Limb (tissue), 2 donors: ENCODE measurements around the gene KLF7.

ENCODE experiments used
- DNase-seq, 2 donors: peaks; one replicate each; pipeline ENCODE4 v3.0.0-alpha.2; 2016; ENCODE audit errors: extremely low spot score in 2 of 2

KLF7 gene

DNA sequence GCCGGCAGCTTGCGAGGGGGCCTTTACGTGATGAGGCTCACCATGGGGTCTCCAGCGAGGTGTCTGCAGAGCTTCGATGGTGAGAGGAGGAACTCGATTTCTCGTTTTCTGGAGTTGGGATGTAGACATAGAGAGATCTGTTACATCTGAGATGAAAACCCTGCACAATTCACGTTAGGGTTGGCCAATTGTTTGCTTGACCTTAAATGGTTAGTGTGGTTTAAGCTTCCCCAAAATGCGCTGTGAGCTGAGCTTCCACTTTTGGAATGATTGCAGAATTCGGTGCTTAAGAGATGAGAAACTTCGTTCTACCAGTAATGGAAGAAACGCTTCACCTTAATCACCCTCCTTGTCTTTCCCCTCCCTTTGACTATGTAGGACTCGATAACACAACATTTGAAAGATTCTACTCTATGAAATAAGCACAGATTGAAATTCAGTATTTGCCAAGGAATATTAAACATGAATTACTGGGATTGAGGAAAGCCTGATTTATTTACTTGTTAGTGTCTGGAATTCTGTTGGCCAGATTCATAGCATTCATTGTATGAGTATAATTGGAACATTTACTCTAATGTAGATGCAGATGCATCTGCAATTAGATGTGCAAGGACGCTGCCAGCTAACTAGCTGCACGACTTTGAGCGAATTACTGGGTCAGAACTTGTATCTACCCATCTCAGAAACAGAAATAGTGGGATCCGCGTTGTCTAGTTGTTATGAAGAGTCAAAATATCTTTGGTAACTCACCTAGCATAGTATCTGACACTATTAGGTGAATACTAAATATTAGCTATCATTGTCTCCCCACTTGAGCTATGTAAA is 1.6 kb upstream of the KLF7 start:
- DNase-seq, result no peak

DNA sequence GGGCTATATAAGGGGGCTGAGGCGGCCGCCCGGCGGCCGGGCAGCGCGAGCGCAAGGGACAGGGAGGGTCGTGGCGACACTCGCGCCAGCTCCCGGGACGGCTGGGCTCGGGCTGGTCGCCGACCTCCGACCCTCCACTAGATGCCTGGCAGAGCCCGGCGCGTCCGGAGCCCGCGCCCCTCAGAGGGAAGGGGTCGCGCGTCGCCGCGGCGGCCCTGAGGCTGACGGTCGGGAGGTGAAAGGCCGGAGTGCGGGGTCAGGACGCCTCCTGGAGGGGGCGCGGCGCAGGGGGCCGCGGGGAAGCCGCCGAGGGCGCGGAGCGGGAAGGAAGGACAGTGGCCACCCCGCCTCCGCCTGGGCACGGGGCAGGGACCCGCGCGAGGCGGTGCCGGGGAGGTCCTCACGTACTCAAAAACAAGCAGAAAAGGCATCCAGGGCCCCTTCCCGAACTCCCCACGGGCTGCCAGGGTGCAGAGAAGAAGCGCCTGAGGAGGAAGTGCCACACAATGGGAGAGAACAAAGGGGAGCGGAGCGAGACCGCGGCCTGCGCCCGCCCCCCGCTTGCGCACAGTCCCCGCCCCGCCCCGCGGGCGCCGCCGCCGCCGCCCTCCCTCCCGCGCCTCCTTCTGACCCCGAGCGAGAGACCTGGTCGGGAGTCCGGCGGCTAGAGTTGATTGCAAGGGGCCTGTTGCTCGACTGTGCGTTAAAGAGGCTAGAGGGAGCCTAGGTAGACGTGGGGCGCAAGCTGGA is 776 bp upstream of the KLF7 start:
- DNase-seq, result peak; percentile 86 to 89

DNA sequence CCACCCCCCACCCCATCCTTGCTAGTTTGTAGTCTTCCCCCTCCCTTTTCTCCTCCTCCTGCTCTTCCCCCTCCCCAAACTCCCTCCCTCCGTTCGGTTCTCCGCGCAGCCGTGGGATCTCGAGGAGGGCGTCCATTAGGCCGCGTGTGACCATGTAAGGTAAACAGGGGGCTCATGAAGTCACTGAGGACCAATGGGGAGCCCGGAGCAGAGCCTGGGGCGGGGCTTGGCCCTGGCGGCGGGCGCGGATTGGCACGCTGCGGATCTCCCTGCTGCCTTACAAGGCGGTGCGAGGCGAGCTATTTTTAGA is 246 bp upstream of the KLF7 start:
- peak; percentile 99 for DNase-seq

DNA sequence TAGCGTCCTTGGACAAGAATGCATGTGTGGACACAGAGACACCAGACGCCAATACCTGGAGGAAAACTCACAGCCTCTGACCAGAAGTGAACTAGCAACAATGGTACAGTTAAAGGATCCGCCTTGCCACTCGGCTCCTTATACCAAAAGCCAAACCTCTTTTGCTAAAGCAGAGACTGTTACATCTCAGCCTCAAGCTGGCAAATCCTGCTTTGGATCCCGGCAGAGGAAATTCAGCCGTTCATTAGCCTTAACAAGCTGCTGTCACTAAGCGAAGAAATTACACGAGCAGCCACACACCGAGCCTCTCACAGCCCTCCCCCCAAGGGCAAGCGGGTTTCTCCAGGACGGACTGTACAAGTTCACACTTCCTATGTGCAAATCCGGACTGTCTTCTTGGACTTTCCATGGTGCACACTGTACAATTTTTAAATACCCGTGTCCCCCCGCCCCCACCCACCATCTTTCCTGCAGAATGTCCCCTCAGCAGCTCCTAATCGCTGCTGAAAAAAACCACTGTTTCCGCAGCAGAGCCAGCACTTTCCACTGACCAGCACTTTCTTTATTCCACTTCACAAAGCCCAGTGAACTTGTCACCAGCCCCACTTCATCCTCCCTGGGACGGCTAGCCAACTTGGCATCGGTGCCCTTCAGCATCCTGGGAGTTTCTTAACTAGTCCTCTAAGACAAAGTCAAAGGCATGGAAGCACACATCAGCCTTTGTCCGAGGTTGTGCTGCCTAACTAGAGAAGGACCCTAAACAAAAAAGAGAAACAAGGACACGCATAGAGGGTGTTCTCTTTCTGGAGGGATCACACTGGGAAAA is 1.5 kb downstream of the KLF7 start:
- peak in 1 of 2 donors; percentile 71 for DNase-seq

DNA sequence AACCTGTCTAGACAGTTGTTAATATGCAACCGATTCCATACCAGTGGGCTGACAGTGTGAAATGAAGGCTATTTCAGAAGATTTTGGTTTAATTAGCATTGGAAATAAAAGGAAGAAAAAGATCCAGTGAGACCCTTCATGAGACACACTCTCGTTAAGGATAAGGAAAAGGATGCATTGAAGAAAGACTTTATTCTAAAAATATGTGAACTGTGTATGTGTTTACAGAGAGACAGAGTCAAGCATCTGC is 2.1 kb downstream of the KLF7 start:
- no peak for DNase-seq

DNA sequence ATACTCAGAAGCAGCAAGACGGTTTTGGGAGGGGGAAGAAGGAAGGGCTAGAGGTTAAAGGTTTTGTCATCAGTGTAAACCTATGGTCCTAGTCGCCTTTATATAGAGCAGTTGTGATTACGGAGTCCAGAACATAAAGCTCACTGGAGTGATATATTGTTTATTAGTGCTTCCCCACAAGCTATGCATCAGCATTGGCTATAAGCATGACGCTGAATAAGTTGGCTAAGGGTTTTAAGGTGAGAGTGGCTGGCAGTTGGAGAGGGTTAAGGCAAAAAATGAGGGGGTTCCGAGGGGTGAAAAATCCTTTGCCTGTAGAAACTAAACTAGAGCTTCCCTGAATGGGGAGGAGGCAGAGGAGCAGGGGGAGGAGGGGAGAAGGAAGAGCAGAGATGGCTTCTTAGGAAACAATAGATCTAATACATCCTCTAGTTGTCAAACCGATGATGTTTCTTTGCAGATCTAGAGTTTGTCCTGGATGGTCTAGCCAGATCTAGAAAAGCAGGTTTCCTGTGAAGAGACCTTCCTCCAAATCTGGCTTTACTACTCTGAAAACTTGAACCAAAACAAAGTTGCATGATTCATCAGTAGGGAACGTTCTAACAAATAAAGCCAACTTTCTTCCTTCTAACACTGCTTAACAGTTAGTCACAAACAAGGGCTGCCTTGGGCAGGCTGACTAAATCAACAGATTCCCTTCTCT is 2.5 kb downstream of the KLF7 start:
- DNase-seq, result no peak

DNA sequence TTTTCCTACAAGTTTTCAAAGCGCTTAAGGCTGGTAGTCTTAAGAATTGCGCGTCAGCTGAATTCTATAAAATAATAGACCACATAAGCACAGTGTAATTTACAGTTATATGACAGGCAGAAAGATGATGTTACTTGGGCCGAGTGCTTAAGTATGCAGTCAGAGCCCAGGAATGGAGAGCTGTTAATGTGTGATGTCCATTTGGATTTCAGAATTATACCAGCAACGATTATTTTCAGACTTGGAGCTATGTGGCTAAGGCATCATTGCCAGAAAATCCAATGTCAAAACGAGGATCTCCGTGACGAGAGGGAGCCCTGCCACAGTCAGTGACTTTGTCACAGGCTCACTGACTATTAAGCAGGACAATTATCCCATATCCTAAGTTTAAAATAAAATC is 3.4 kb downstream of the KLF7 start:
- no peak for DNase-seq

DNA sequence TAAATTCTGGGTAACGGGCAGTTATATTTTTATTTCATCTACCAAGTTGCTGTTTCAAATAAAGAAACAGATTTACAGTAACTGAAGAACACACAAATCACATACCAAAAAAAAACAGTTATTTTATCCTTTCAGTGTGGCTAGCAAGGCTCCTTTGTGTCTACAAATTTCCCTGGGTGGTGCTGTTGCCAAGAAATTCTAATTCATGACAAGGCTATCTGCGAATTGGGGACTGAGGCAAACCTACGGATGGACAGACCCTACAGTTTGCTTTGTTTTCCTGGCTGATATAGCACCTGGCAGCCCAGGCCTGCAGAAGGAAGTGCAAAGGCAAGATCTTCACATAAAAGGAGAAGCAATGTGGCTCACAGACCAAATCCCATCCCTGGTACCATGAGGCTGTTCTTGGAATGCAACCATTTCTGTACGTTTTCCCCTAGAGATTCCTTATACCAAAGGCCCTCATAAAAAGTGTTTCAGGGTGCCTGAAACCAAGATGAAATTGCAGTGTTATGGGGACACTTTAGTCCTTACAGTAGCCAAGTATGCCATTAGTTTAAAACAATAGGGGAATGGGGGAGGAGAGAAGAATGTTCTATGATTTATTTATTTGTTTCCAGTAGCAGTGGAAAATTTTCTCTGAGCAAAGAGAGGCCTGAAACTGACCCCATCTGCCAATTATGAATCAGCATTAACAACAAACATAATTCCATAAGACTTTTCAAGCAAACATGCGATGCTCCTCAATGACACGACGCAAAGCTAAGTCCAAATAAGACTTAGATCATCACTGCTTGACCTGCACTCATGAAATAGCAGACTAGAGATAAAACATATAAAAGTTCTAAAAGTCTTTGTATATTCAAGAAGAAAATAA is 4.3 kb downstream of the KLF7 start:
- DNase-seq, result no peak

DNA sequence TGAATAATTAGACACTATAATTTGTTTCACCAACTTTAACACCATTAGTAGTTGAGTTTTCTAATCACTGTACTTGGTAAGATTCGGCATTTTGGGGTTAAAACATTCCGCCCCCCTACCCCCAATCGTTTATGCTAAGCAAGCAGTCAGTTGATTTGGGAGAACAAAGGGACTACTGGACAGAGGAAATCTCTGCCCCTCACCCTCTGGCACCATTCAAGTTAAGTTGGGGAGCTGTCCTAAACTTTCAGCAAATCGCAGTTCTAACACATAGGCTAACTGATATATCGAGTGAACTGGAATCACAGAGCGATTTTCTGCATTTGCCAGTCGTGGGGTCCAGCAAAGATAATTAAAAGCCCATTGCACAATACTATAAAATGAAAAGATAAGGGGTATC is 5.6 kb downstream of the KLF7 start:
- no peak for DNase-seq

DNA sequence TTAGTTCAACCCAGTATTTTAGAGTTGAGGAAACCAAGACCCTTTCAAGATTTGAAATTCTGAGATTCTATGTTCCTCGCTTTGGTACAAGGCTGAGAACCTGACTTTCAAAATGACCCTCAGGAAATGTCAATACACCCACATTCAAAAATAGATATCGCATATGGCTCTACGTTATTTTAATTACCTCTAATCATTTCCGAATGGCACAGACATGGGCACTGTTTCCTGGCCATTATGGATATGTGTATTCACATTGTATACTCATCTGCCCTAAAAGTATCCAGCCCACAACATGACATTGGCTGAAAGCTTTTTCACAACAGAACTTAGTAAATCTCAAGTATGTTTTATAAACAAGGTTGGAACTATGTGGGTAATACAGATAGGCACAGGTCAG is 6.7 kb downstream of the KLF7 start:
- DNase-seq, result no peak

DNA sequence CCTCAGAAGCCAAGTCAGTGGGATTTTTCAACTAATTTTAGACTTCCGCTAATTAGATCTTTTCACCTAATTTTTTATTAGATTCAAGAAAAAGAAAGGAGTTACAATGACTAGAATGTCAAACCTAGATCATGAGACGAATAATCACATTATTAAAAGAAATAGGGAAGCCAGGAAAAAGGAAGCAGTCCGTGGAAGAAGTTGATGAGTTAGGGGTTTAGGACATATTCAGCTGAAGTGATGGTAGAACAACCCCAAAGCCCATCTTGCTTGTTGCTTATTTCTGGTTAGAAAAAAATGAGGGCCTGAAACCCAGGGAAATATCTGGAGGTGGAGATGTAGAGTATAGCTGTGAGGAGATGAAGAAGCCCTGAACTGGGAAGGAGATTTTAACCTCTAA is 8.0 kb downstream of the KLF7 start:
- DNase-seq, result no peak

DNA sequence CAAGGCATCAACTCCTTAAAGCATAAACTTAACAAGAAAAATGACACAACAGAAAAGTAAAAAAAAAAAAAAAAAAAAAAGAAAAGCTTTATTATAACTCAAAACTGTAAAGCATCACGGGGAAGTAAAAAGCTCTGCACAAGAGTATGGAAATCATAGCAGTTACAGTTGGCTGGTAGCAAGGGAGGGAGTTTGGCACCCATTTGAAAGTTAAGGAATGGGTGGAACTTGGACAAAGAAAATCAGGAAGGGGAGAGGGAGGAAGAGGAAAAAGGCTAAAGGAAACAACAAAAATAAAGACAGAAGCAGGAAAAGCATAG is 8.6 kb downstream of the KLF7 start:
- DNase-seq, result no peak

DNA sequence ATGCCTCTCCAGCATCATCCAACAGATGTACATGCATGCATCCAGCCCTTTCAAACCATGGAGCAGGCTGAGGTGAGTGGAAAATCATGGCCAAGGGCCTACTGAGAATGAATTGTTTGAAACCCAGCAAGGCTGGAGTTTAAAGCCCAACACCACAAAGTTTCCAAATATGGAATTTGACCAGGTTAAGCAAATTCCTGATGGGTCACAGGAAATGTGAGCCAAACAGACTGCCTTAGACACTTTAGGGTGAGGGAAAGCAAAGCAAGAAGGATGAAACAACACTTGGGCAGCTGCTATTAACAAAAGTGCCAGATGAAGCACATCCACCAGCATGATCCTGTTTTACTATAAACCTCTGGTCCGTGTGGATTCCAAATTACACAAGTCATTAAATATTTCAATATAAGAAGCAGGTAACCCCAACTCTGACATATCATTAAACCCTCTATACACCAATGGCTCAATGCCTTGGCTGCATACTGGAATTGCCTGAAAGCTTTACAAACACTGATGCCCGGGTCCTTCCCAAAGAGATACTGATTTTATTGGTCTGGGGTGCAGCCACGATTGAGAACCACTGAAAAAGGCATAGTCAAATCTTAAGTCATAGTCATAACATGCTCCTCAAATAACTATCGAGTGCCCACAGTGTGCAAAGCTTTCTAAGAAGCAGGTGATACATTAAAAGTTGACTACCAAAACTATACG is 9.1 kb downstream of the KLF7 start:
- DNase-seq, result no peak

DNA sequence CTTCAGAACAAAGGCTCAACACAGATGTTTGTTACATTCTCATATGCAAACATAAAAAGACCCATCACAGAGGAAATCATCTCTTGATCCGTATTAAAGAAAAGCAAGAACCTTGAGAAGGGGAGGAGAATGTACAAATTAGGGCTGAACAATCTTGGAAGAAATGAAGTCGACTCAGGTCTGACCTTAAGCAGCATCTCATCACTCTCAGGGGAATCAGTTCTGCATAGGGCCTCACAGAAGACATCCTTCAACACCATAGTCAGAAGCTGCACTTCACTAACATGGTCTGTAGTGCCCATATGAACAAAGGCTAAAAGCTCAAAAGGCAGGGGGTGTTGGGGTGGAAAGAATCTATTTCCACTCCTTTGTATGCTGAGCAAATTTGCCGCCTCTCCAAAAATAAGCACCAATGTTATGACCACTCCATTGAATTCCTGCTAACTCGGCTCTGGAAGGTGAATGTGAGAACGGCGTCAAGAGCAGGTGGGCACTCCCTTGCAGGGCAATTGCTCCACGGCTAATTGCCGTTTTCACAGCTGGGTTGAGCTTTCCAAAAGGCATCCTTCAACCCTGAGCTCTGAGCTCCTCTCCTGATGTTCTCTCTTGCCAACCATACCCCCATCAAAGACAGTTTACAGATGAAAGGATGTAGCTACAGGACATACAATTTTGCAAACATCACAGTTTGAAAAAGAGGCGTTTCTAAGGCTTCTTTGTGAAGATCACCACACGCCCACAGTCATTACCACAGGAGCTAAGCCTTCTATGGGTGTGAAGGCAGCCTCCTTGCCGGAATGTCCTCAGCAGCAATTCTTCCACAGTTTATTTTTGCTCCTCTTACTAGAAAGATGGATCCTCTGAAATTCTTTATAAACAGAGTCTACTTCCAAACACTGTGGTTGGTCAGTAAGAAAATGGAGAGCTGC is 10.0 kb downstream of the KLF7 start:
- no peak for DNase-seq

DNA sequence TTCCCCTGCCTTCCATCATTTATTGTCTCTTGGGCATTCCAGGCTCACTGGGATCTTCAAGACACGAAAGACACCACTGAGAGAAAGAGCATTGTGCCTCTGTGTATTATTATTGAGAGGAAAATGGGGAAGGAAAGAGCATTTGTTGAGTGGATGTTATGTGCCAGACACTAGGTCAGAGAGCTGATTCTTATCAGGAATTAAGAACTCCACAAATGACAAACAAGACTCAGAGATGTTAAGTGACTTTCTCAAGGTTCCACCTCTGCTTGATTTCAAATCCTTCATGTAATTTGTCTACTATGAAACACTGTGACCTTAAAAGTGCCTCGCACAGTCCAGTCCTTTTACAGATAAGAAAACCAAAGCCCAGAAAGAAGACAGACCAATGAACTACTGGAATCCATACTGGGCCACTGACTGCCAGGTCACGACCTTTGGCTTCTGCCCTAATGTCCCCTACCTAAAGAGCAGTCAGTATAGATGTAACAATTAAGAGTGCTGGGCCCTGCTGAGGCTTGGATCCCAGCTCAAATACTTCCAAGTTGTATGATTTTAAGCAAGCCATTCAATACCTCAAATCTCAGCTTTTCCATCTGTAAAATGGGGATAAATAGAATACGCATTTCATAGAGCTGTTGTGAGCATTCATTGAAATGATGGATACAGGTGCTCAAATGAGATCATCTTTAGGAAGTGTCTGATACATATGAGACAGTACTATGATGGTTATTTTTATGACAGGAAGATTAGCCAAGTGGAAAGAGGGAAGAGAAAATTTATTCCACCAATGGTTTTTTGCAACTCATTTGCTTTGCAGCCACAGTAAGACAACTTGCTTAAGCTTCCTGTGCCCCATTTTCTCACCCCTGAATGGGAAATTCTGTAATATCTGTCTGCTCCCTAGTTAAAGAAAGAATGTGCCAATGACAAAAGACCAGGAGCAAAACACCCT is 10.9 kb downstream of the KLF7 start:
- no peak for DNase-seq

DNA sequence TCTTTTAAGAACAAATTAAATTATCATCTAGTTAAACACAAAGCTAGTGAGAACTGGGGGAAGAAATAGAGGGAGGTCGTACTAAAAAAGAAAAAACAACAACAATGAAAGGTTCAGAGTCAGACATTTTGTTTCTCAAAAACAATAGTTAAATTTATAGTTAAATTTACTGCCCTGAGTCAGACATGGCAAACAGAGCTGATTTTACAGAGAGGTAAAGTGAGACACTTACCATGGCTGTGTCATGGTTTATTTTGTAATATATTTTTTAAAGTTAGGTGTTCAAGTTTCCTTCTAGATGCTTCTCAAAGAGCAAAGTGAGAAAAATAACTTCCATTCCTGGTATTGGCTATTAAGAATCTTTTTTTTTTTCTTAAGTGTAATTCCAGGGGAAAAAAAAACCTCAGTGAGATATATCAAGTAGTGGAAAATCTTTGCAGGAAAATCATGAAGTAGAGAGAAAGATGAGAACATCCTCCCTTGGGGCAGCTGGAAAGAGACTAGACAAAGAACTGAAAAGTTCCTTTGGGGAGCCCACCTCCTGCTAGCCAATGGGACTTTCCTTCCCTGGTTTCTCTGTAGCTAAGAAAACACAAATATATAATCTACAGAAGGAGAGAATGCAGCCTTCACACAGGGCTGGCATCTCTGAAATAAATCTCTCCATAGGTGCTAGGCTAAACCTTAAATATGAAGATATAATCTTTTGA is 12.3 kb downstream of the KLF7 start:
- no peak for DNase-seq

DNA sequence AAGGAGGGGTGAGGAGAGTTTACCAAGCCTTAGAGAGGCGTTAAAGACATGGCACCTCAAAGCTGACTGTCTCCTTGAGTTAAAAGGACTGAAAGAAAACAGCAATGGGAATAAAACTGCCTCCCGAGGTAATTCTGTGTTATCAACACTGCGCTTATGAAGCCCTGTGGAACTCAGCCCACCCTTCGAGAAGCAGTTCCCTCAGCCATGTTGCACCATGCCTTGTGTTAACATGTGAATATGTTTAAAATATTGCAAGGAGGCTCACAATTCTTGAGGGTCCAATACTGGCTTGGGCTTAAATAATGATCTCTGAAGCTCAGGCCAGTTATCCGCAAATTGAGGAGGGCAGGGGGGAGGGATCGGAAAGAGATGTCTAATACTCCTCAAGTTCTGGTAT is 14.7 kb downstream of the KLF7 start:
- DNase-seq, result no peak

DNA sequence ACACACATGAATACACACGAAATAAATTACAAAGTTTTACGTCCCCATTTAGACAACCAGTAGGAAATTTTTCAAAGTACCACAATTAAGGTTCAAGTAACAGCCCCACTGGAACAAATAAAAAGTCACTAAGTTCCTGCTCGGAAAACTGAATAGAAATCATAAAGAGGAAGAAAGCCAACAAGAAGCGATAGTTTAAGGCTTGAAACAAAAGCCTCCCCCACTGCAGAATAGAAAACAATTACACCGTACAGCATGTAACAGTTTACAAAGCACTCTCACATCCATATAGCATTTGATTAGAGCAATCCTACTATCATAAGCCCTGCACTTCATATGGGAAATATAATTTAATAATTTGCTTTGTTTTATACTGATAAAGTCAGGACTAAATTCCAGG is 15.5 kb downstream of the KLF7 start:
- no peak for DNase-seq
